ENCODE measurements around the gene RPL18A. TPM values are rescaled to one million over a fixed set of nuclear protein-coding genes. Genes with fewer than 3 reads are reported as not detected.

The RPL18A gene
- polyA plus RNA-seq, 4 donors: 828 to 1,246 (median 866) TPM

GRCh38 chr19:17889609-17890214 lies 30.0 kb downstream of the RPL18A start:
- DNase-seq (ENCODE audit: low read depth in 4 of 4, low spot score in 3 of 4): peak in 3 of 4 donors; percentile 31 to 58 (median 42)

GRCh38 chr19:17893766-17894165 lies 34.1 kb downstream of the RPL18A start:
- no peak for DNase-seq (ENCODE audit: low read depth in 4 of 4, low spot score in 3 of 4)

- DNase-seq (ENCODE audit: low read depth in 4 of 4, low spot score in 3 of 4): no peak
These were observed 43.0 kb downstream of the RPL18A start for GRCh38 chr19:17902701-17903100.

- DNase-seq (ENCODE audit: low read depth in 4 of 4, low spot score in 3 of 4): no peak
These were observed 48.5 kb downstream of the RPL18A start for GRCh38 chr19:17908244-17908643.

- DNase-seq (ENCODE audit: low read depth in 4 of 4, low spot score in 3 of 4): no peak
These were observed 49.5 kb downstream of the RPL18A start for GRCh38 chr19:17909003-17909732.

- DNase-seq (ENCODE audit: low read depth in 4 of 4, low spot score in 3 of 4): no peak
These were observed 51.2 kb downstream of the RPL18A start for GRCh38 chr19:17910791-17911360.

Other genes with a start within 250 kb of the RPL18A start
- 1 to 10 TPM in 1 of 4 donors, under 1 TPM in 3; 0.10 to 1.2 (median 0.16) TPM for gene UNC13A, start 171.6 kb upstream of the RPL18A start, polyA plus RNA-seq (ENCODE audit: insufficient read length in 4 of 4)
- 10 to 100 TPM; 34.3 to 41.7 (median 37.8) TPM for gene MAP1S, start 140.4 kb upstream of the RPL18A start, polyA plus RNA-seq (ENCODE audit: insufficient read length in 4 of 4)
- 1 to 10 TPM; 2.0 to 3.2 (median 2.4) TPM for gene FCHO1, start 108.4 kb upstream of the RPL18A start, polyA plus RNA-seq (ENCODE audit: insufficient read length in 4 of 4)
- gene B3GNT3, start 64.8 kb upstream of the RPL18A start, polyA plus RNA-seq (ENCODE audit: insufficient read length in 4 of 4): 10 to 100 TPM in 1 of 4 donors, 1 to 10 TPM in 2, under 1 TPM in 1; 0.15 to 13.6 (median 6.3) TPM
- under 1 TPM; 0.21 to 0.40 (median 0.26) TPM for gene INSL3, start 38.4 kb upstream of the RPL18A start, polyA plus RNA-seq (ENCODE audit: insufficient read length in 4 of 4)
- gene JAK3, start 11.9 kb upstream of the RPL18A start, polyA plus RNA-seq (ENCODE audit: insufficient read length in 4 of 4): 1 to 10 TPM; 2.3 to 4.4 (median 3.3) TPM
- under 1 TPM in 2 of 4 donors, not detected in 2; 0.06 to 0.08 TPM for gene SLC5A5, start 12.0 kb downstream of the RPL18A start, polyA plus RNA-seq (ENCODE audit: insufficient read length in 4 of 4)
- 10 to 100 TPM; 42.7 to 85.4 (median 54.5) TPM for gene CCDC124, start 73.1 kb downstream of the RPL18A start, polyA plus RNA-seq (ENCODE audit: insufficient read length in 4 of 4)
- gene KCNN1, start 107.2 kb downstream of the RPL18A start, polyA plus RNA-seq (ENCODE audit: insufficient read length in 4 of 4): 1 to 10 TPM; 3.6 to 7.3 (median 5.4) TPM
- 1 to 10 TPM; 3.8 to 5.5 (median 4.8) TPM for gene ARRDC2, start 148.3 kb downstream of the RPL18A start, polyA plus RNA-seq (ENCODE audit: insufficient read length in 4 of 4)
- under 1 TPM; 0.09 to 0.47 (median 0.24) TPM for gene IL12RB1, start 227.0 kb downstream of the RPL18A start, polyA plus RNA-seq (ENCODE audit: insufficient read length in 4 of 4)
- gene MAST3, start 237.9 kb downstream of the RPL18A start, polyA plus RNA-seq (ENCODE audit: insufficient read length in 4 of 4): 1 to 10 TPM; 4.2 to 8.3 (median 4.9) TPM

Measured in left renal pelvis (tissue), 4 donors.